HG03520 (cell line): Measurements from ENCODE around the gene PEX10.

ENCODE experiments used
- ATAC-seq: cut with Tn5 transposase; IDR thresholded peaks from one replicate; pipeline ENCODE4 v1.9.1; 2021; ENCODE audit warnings: mild to moderate bottlenecking, moderate library complexity; ENCODE audit not compliant: unreplicated experiment

The PEX10 gene

GRCh38 chr1:2376931-2377672 lies 35.3 kb downstream of the PEX10 start:
- ATAC-seq, result no peak

- no peak for ATAC-seq
Observed at GRCh38 chr1:2376261-2376741, 36.1 kb downstream of the PEX10 start.

GRCh38 chr1:2375923-2376260 lies 36.5 kb downstream of the PEX10 start:
- ATAC-seq, result no peak

GRCh38 chr1:2375246-2375922 lies 37.0 kb downstream of the PEX10 start:
- ATAC-seq, result no peak

GRCh38 chr1:2374252-2375155 lies 37.9 kb downstream of the PEX10 start:
- ATAC-seq, result no peak

GRCh38 chr1:2373551-2374251 lies 38.7 kb downstream of the PEX10 start:
- no peak for ATAC-seq

GRCh38 chr1:2372551-2373490 lies 39.5 kb downstream of the PEX10 start:
- no peak for ATAC-seq

- ATAC-seq, result no peak
Observed at GRCh38 chr1:2368053-2368744, 44.2 kb downstream of the PEX10 start.

- ATAC-seq, result no peak
Observed at GRCh38 chr1:2363847-2364513, 48.4 kb downstream of the PEX10 start.

GRCh38 chr1:2360588-2361364 lies 51.6 kb downstream of the PEX10 start:
- ATAC-seq, result no peak

GRCh38 chr1:2358651-2359640 lies 53.4 kb downstream of the PEX10 start:
- ATAC-seq, result no peak

- no peak for ATAC-seq
Observed at GRCh38 chr1:2358072-2358471, 54.3 kb downstream of the PEX10 start.

- ATAC-seq, result no peak
Observed at GRCh38 chr1:2356911-2357845, 55.2 kb downstream of the PEX10 start.

- no peak for ATAC-seq
Observed at GRCh38 chr1:2356401-2356800, 56.0 kb downstream of the PEX10 start.

- ATAC-seq, result no peak
Observed at GRCh38 chr1:2355373-2356261, 56.7 kb downstream of the PEX10 start.
